HG03571 (cell line): ENCODE measurements around the gene PAX1.

Source experiments
- ATAC-seq: cut with Tn5 transposase; IDR thresholded peaks from one replicate; pipeline ENCODE4 v1.9.1; 2021; ENCODE audit not compliant: unreplicated experiment

Gene PAX1

DNA sequence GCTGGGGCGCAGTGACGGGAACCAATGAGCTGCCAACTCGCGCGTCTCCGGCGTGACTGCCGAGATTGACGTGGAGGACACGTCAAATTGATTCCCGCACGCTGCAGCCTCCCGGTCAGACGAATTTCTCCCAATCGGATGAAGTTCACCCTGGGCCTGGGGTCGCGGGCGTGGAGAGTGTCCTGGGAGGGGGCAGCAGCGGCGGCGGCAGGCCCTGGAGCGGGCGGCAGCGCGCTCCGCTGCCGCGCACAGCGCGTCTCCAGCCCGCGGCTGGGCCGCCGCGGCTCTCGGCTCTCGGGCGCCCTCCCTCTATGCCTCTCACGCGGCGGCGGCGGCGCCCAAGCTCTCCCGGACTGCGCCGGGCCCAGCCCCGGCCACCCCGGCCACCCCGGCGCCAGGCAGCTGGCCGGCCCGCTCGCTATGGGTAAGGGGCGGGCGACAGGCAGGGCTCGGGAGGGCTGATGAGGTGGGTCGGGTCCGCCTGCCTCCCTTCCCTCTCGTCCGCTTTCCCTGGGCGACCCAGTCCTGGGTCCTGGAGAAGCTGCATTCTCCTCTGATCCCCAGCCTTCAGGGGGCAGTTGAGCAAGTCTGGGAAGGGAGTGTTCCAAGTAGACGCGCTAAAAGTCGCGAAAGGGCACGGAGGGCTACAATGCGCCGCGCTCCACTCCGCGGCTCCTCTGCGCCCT, at the start of gene PAX1:
Gene PAX1, plus strand, starts transcription at position 90 of the 686 bp plus-strand sequence. Its CDS starts 49 bp downstream, at position 139.
- ATAC-seq = no peak

DNA sequence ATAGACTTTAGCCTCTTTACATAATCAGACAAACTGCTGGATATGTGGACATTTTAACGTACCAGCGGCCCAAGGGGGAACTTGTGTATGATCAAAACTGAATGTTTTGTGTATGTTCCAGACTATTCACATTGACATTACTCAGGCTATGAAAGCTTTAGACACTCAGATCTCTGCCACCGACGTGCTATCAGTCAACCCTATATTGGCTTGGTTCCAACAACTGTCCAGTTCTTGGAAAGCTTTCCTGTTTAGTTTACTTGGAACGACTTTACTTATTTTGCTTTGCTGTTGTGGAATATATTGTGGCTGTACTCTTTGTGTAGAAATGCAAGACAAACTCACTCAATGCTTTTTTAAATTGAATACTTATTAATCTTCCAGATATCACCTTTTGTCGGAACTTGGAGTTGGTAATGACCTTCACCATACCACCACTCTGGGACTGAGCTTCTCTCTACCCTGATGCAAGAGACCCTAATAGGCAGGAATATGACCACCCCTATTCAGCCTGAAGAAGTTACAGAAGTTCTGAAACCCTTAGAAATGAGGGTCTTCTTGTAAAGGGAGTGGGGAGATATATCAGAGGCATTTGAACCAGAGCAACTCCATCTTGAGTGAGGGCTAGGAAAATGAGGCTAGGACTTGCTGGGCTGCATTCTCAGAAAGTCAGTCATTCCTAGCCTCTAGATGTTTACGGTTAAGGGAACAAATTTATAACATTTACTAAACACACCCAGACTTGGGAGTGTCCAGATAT, 49.0 kb upstream of the PAX1 start:
- ATAC-seq = no peak

DNA sequence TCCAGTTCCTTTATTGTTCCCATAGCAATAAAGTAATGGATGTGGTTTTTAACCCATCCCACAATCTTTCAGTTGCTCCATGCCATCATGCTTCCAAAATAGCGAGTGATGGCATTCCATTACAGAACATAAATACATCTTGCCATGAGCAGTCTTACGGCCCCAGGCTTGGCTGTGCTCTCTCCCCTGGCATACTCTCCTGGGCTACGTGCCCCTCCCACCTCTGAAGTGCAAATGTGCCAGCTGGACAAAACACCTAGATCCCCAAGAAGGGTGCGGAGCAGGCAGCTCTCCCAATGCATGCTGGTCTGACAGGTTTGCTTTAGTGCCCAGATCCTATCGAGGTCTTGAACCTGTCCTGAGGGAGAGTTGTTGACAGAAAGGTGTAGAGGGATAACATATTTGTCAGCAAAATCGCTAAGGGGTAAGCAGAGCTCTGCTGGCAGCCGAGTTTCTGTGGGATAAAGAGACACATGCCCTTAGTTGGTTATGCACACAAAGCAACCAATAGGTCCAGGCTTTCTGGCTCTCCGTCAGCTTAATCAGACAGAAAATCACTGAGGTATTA, 43.9 kb upstream of the PAX1 start:
- no peak for ATAC-seq

DNA sequence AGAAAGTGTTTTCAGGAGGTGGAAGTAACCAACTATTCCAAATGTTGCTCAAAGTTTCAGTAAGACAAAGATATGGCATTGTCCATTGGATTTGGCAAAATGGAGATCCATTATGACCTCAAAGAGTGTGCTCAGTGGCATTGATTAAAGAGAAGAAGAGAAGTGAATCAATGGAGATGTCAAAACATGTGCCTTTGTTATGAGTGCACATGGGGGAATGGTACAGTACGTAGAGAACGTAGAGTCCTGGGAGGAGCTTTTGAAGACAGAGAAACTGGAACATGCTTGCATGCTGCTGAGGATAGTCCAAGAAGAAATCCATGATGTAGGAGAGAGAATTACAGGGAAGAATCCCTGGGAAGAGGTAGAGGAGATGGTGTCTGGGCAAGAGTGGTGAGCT, 42.0 kb upstream of the PAX1 start:
- ATAC-seq = no peak

DNA sequence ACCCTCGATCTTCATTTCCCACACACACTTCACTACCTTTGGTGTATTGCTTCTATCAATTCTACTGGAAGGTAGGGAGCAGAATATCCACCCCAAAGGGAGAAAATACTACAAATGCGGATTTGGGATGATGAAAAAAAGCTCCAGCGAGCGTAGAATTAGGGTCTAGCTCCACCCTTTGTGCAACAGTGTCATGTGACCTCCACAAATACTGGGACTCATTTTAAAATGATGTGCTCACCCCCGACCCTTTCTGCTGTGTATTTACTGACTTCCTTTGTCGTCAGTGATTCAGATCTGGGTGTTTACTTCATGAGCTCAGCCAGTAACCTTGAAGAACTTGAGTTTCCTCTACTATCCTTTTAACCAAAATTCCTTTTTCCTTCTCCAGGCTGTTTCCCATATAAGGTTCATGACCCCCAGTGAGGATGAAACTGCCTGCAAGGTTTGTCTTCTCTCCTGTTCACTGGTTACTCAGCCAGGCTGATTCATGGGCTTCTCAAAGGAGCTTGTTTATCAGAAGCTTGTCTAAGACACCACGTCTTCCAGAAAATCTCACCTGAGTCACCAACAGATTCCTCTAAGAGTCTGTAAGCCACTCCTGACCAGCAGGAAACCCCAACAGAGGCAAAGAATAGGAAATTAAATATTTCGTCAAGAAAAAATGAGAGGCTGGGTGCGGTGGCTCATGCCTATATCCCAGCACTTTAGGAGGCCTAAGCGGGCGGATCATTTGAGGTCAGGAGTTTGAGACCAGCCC, 39.6 kb upstream of the PAX1 start:
- no peak for ATAC-seq

DNA sequence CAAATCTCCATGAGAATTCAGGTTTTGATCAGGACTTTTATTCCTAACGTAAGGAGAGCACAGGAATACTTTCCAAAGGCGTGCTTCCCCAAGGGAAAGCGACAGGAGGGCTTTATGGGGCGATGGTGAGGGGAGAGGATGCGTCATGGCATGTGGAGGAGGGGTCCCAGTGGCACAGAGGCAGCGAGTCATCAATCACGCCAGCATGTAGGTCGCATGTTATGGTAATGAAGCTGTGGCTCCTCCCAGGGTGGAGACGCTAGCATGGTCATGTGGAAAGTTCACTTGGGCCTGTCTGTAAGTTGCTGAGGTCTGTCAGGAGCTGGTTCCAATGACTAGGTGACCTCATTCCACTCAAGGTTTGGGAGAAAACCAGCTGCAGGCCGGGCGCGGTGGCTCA, 35.3 kb upstream of the PAX1 start:
- no peak for ATAC-seq

DNA sequence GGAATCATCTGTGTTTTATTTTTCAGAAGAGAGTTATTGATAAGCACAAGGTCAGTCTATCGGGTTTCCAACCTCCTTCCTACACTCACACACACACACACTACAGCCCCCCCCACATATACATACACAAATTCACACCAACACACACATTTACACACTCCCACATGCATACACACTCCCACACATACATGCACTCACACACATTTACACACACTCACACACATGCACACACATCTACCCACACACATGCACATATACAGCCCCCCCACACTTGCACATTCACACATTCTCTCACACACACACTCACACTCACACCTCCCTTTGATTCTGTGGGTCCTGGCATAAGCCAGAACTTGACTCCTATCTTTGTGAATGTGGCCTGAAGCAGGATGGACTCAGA, 34.5 kb upstream of the PAX1 start:
- no peak for ATAC-seq

DNA sequence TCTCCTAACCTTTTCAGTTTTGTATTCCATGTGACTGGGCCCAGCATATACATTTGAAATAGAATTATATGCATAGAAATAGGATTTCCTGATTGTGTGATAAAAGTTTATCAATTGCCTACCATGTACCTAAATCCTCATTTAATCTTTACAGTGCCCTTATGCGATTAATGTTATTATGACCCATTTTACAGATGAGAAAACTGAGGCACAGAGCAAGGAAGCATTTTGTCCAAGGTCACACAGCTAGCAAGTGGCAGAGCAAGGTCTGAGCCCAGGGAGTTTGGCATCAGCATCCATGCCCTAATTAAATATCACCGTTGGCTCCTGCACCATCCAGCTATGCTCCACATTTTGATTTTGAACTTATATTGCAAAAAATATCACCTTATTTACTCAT, 28.2 kb upstream of the PAX1 start:
- ATAC-seq = no peak

DNA sequence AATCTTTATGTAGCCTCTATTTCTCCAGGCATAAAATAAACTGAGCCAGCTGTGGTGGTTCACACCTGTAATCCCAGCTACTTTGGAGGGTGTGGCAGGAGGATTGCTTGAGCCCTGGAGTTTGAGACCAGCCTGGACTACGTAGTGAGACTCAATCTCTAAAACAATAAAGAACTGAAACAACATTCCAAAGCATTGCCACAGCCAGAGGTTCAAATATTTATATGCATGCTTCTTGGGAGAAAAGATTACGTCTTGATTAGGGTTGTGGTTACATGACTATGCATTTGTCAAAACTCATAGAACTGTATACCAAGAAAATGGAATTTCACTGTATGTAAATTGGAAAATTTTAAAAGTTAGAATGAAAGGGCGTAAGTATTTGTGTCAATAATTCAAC, 27.7 kb upstream of the PAX1 start:
- ATAC-seq = no peak

DNA sequence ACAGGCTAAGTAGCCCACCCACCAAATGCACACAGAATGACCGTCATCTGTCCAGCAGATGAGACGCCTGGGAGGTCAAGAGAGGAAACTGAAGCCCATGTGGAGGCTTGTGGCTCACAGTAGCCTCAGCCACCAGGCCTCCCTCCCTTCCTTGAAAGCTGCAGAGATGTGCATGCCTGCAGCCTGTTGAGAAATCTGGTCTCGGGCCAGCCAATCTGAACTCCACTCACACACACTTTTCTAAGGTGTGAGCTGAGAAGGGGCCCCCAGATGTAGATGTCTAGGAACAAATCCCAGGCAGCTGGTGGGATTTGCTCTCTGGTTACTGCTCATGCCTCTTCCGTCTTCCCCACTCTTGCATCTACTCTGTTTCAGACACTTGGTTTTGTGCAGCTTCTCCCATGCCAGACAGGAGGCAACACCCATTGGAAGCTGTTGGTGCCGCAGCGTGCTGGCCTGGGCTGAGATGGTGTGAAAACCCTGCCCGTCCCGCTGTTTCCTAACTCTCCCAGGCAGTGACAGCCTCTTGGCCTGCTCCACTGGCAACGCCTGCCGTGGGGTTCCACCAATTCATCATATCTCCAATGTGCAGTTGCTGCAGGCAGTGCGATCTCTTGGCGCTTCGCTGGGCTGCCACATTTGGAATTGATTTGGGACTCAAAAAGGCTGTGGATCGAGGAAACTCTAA, 24.1 kb upstream of the PAX1 start:
- ATAC-seq = no peak

DNA sequence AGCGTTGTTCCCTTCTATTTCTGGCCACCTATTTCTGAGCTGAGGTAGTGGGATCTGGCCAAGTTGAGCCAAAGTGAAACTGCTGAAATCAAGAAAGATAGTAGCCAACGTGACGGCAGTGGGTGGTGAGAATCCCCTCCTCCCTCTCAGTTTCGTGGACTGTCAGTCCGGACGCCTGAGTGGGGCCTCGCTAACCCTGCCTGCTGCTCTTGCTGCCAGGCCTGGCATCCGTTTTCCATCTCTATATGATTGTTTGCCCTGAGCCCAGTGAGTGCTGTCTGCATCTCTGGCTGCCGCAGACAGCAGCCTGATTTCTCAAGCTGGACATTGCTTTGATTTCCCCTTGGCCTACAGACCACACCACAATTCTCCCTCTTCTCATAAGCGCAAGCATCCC, 23.5 kb upstream of the PAX1 start:
- no peak for ATAC-seq

DNA sequence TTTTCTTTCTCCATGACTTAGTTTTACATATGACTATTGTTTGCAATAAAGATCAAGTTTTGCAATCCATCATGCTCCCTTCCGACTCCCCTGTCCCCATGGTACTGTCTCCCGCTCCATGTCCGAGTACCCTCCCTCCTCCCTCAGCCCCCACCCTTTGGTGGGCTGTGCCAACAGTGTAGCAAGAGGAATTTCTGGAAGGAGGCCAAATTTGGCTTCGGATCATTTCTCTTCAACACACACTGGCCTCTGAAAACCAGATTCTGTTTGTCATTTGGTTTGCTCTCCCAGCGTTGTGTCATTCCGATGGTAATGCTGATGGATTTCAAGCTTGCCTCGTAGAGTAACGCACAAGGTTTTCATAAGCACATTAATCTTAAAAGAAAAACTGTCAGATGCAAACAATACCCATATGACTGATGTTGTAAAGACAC, 22.9 kb upstream of the PAX1 start:
- no peak for ATAC-seq

DNA sequence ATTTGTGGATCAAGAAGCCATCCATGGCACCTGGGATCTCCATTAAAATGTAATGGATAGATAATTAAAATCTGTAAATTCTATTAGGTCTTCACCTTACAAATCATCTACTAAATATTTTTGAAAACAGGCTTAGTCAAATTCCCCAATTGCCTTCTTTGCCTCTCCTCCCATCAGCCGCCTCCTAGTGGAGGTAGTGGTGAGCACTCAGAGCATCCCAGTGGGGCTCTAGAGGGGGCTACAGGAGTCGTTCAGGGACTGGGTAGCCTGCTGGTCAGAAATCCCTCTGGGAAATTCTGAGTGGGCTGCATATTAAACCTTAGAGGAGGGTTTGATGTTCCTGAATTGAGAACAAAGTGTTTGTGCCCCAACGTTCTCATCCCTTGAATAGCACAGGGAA, 20.8 kb upstream of the PAX1 start:
- ATAC-seq = no peak

DNA sequence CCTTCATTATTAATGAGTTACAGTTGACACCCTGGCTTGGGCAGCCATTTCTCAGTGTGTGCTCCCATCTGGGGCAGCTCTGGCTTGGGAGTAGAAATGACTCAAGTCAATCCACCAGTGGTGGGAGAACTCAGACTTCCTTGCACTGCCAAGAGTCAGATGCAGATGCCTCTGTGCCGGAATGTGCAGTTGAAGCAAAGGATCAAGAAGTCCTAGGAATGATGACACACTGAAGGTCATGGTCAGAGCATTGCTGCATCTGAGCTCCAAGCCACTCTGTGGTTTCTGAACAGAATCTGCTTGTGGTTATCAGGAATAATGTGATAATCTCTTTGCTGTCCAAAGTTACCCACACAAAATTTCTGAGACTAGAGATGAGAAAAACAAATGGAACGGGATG, 19.5 kb upstream of the PAX1 start:
- no peak for ATAC-seq

DNA sequence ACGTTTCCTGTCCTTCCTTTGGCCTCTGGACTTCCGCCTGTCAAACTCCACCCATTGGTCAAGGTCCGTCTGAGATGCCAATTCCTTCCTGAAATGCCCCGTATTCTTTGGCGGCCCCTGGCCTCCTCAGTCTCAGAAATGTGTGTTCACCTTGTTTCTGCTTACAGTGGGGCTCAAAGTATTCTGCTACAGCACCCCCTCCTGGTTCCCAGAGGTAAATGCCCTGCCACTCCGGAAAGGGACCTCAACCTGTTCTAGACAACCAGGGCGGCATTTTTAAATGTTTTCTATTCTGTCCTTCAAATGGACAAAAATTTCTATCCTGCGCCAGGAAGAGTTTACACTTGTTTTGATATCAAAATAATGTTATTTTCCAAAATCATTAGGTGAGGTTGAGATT, 12.1 kb upstream of the PAX1 start:
- no peak for ATAC-seq

DNA sequence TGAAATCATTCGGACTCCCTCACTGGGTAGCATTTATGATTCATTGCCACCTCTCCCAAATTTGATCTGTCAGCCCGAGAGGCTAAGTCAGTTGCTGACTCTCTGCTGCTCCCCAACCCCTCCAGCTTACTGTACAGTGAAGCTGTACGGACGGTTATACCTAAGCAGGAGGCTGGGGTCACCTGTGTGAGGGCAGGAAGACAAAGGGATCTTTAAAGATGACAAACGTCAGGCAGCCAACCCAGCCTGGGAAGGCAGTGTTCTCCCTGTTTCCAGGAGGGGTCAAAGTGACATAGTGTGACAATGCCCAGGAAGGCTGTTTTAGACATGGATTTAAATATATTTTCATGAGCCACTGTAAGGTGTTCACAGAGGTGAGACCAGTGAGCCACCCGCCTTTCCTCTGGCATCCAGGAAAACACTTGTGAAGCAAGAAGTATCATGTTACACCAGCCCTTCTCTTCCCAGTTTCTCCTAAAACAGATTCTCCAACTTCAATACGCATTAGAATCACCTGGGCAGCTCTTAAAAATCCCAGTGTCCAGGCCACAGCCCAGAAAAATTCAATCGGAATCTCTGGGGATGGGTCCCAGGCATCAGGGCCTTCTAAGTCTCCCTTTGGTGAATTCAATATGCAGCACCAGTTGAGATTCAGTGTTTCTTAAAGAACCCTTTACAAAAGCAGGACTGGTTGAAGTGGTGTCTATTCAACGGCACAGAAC, 6.8 kb upstream of the PAX1 start:
- ATAC-seq = no peak

DNA sequence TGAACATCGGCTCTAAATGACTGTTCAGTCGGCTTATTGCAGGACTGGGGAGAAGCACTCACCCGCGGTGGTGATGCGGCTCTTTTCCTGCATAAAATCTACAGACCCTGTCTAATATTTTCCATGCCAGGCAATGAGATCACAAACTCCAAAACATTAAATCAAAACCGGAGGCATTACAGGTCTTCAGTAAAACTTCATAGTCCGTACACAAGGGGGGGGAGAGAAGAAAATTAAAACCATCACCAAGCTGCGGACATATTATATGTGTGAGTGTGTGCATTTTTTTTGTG, 6.3 kb upstream of the PAX1 start:
- ATAC-seq = no peak

DNA sequence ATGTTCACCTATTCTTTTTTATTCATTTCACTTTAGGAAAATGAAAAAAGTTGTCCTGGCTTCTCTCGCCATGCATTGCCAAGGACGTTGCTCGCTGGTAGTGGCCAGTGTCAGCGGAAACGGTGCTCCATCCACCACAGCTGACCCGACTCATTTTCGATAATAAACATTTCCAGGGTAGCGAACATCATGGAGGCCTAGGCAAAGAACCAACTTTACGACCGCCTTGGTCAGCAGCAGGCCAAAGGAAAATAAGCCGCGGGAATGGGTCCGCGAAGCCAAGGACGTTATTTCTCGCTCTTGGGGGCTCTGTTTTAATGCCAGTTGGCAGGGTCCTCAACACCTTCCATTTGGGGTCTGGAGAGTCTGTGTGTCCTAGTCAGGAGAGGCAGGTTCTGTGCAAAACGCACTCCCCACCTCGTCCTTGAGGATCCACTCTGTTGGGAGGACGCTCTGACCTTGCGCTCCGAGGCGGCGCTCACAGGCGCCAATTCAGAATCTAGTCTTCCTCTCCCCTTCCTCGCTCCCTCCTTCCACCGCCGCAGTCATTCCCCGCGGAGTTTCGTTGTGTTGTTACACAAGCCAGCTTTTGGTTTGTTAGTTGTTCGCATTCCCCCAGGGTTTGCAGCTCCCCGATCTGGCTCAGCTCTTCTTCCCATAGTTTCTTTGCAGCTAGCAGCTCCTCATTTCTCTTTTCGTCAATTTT, 4.1 kb upstream of the PAX1 start:
- no peak for ATAC-seq

DNA sequence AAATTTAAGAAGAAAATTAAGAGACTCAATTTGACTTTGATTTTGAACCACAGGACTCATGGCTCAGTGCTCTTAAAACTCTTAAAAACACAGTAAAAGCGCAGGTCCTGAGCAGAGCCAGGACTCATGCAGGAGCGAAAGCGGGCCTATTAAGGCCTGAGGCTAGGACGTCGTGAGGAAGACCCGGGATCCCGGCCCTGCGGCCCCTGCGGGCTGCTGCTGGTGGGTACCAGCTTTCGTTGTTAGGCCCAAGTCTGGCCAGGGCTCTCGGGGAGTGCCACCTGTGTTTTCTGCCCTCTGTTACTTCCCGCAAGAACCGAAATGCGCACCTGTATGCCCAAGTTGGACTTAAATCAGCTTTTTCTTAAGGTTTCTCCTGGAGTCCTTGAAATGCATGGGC, 3.4 kb upstream of the PAX1 start:
- no peak for ATAC-seq
